Fibroblast of pulmonary artery (primary cell): ENCODE measurements around the gene KCNJ8.
"Not testable (repeated sequence)": the region's sequence is repeated elsewhere in the genome, so short reads cannot be mapped to it uniquely, and the experiment has no call there.

Experiments used
- DNase-seq: peaks from one replicate; pipeline ENCODE4 v3.0.0-alpha.2; 2010; ENCODE audit warnings: low read depth
- H3K4me3 ChIP-seq: replicated peaks from 2 replicates; pipeline ENCODE4 v1.5.1; 2011; ENCODE audit warnings: low read depth, mild to moderate bottlenecking, control low read depth, low read length, moderate library complexity
- TF ChIP-seq, protein P1 (sequence below): IDR thresholded peaks from 2 replicates; pipeline ENCODE4 v1.5.1; 2011; ENCODE audit warnings: mild to moderate bottlenecking, control low read depth, low read length, inconsistent platforms; ENCODE audit errors: missing control alignments

Gene KCNJ8

GRCh38 chr12:21814814-21815213, 40.3 kb upstream of the KCNJ8 start:
- DNase-seq, result no peak
- TF ChIP-seq, protein P1, sequence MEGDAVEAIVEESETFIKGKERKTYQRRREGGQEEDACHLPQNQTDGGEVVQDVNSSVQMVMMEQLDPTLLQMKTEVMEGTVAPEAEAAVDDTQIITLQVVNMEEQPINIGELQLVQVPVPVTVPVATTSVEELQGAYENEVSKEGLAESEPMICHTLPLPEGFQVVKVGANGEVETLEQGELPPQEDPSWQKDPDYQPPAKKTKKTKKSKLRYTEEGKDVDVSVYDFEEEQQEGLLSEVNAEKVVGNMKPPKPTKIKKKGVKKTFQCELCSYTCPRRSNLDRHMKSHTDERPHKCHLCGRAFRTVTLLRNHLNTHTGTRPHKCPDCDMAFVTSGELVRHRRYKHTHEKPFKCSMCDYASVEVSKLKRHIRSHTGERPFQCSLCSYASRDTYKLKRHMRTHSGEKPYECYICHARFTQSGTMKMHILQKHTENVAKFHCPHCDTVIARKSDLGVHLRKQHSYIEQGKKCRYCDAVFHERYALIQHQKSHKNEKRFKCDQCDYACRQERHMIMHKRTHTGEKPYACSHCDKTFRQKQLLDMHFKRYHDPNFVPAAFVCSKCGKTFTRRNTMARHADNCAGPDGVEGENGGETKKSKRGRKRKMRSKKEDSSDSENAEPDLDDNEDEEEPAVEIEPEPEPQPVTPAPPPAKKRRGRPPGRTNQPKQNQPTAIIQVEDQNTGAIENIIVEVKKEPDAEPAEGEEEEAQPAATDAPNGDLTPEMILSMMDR, result no peak
- no peak overlapping the region for H3K4me3 ChIP-seq

- DNase-seq, result no peak
- H3K4me3 ChIP-seq, result no peak overlapping the region
- TF ChIP-seq, protein P1, result no peak
Measured at GRCh38 chr12:21814327-21814726, 39.8 kb upstream of the KCNJ8 start.

- no peak for DNase-seq
- no peak overlapping the region for H3K4me3 ChIP-seq
- TF ChIP-seq, protein P1, result no peak
Measured at GRCh38 chr12:21813751-21814150, 39.2 kb upstream of the KCNJ8 start.

GRCh38 chr12:21813125-21813524, 38.6 kb upstream of the KCNJ8 start:
- TF ChIP-seq, protein P1, result no peak
- H3K4me3 ChIP-seq, result no peak overlapping the region
- no peak for DNase-seq

GRCh38 chr12:21812340-21812739, 37.8 kb upstream of the KCNJ8 start:
- H3K4me3 ChIP-seq, DNase-seq: not testable (repeated sequence)

DNA sequence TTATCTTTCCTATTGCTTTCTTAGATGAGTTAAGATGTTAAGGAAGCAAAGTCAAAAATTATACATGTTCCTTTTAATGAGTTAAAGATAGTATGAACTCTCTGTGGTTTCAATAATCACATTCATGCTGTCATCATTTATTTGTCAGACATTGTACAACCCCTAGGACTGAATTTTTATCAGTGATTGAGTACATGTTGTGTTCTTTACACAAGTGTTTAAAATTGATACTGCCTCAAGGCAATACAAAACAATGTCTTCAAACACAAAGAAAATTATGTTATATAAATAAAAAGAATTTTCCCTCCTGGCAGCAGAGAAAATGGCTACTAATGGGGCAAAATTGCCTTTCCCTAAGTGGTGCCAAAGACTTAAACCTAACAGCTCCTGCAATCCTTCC, 34.6 kb upstream of the KCNJ8 start:
- no peak for DNase-seq
- TF ChIP-seq, protein P1, result no peak

DNA sequence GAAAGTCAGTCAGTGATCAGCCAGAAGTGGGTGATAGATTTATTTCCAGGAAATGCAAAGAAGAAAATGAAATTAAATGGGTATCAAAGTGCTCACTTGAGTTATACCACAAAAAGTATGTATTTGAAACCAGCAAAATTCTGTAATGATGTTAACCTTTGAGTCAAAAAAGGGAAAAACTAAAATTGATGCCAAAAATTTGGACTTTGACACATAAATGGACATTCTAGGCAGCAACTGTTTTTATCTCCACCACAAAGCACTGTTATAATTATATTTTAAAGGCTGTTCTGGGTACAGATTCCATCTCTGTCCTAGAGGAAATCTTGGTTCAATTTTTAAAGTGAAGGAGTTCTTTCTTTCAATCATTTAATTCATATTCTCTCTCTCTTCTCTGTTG, 31.7 kb upstream of the KCNJ8 start:
- TF ChIP-seq, protein P1, result no peak
- DNase-seq, result no peak
- H3K4me3 ChIP-seq, result no peak overlapping the region

More for the DNA sequence above, 34.6 kb upstream of the KCNJ8 start:
- H3K4me3 ChIP-seq, result no peak overlapping the region
